Stimulated activated CD4-positive, alpha-beta T cell treated with anti-CD3 and anti-CD28 coated beads, Interleukin-2, amount 100 ng/mL, for 4 hours (primary cell): Measurements from ENCODE around the gene ARPP19.
"Not testable (repeated sequence)": the region's sequence is repeated elsewhere in the genome, so short reads cannot be mapped to it uniquely, and the experiment has no call there.

Experiments used
- DNase-seq: peaks from one replicate; pipeline ENCODE4 v3.0.0-alpha.2; 2020; ENCODE audit warnings: low read depth

Gene ARPP19

DNA sequence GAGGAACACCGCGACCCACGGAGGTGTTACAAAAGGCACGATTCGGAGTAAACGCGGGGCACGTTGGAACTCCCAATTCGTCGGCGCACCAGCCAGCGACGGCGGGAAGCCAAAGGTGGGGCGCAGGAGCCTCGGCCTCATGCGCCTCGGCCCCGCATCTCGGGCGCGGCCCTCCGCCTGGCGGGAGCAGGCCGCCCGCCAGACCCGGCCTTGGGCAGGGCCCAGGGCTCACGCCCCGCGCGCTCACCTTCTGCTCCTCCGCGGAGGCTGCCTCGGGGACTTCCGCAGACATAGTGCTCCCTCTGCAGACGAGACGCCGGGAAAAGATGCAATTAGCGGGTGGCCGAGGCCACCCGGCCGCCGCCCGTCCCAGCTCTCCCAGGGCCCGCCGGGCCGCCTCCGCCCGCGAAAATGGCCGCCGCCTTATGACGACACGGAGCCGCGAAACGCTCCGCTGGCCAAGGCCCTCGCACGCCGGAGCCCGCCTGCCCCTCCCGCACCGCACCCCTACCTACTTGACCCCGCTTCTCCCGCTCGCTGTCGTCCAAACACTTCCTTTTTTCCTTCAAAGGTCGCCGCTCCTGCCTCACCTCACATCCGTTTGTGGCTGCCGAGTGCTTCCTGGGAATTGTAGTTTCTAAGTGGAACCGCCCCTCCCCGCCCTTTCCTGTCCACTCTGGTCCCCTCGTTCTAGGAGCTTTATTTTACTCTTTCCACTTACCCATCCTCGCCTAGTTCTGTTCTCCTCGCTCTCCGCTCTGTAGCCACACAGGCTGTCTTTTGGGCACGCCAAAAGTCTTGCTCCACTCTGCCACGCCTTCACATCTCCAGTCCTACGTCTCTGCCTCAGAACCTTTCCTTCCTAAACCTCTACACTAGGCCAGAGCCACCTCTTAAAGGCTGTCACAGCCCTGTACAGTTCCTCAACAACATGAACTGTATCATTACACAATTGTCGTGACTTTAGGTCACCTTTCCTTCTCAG, at the start of gene ARPP19:
TSS of gene ARPP19 (minus strand) at position 430 of the 985 bp plus-strand sequence. CDS start at position 292, 138 bp downstream.
- peak; percentile 64 for DNase-seq

GRCh38 chr15:52617026-52617425, 48.2 kb upstream of the ARPP19 start:
- DNase-seq = no peak

- no peak for DNase-seq
Observed at GRCh38 chr15:52615302-52615701, 46.5 kb upstream of the ARPP19 start.

DNA sequence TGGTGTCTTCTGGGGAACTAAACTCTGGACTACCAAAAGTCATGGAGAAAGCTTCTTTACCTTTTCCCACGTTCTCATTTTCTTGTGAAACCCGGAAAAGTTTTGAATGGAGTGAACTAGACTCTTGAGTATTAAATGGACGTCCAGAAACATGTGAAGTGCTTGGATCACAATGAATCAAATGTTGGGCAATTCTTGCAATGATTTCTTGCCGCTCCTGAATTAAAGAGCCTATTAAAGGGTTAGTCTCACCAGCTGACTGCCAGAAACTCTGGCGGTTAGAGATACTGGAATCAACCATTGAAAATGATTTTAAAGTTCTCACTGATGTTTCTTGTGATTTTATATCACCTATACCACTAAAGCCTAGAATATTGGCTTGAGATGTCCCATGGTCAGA, 40.8 kb upstream of the ARPP19 start:
- no peak for DNase-seq

- DNase-seq = no peak
Observed at GRCh38 chr15:52584414-52584813, 15.6 kb upstream of the ARPP19 start.

DNA sequence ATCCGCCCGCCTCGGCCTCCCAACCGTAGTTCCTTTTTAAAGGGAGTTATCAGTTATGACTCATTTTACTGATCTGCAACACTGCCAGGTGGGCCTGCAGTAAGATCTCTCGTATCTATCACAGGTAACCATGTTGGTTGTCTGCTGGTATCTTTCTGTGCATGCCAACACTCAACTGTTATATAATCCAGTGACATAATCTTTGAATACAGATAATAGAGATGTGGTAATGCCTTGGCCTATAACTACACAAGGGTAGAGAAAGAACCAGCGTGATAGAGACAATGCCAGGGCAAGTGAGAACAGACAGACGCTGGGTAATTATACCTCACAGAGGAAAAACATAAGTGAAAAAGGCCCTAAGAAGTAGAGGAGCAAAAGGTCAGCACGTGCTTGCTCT, 11.0 kb upstream of the ARPP19 start:
- no peak for DNase-seq

DNA sequence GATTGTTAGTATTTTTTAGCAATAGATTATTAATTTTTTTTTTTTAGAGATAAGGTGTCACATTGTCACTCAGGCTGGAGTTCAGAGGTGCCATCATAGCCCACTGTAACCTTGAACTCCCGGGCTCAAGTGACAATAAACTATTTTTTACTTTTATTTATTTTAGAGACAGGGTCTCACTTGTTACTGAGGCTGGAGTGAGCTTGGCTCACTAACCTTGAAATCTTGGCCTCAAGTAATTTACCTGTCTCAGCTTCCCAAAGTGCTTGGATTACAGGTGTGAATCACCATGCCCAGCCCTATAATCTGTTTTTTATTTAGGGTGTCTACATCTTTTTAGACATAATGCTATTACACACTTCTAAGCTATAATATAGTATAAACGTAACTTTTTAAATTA, 7.9 kb upstream of the ARPP19 start:
- DNase-seq = no peak

DNA sequence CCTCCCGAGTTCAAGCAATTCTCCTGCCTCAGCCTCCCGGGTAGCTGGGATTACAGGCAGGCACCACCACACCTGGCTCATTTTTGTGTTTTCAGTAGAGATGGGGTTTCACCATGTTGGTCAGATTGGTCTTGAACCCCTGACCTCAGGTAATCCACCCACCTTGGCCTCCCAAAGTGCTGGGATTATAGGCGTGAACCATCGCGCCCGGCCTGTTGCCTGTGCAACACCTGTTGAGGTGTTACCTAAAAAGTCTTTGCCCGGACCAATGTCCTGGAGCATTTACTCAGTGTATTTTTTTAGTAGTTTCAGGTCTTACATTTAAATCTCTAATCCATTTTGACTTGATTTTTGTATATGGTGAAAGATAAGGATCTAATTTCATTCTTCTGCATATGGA, 6.7 kb upstream of the ARPP19 start:
- not testable (repeated sequence) for DNase-seq

- no peak for DNase-seq
Observed at GRCh38 chr15:52575072-52575471, 6.2 kb upstream of the ARPP19 start.

DNA sequence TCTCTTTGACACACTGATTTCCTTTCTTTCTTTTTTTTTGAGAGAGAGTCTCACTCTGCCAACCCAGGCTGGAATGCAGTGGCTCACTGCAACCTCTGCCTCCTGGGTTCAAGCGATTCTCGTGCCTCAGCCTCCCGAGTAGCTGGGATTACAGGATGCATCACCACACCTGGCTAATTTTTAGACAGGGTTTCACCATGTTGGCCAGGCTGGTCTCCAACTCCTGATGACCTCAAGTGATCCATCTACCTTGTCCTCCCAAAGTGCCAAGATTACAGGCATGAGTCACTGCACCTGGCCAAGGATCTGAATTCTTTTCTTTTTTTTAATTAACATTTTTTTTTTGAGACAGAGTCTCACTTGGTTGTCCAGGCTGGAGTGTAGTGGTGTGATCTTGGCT, 5.8 kb upstream of the ARPP19 start:
- not testable (repeated sequence) for DNase-seq

GRCh38 chr15:52567871-52568600, 794 bp downstream of the ARPP19 start:
- peak; percentile 26 for DNase-seq

DNA sequence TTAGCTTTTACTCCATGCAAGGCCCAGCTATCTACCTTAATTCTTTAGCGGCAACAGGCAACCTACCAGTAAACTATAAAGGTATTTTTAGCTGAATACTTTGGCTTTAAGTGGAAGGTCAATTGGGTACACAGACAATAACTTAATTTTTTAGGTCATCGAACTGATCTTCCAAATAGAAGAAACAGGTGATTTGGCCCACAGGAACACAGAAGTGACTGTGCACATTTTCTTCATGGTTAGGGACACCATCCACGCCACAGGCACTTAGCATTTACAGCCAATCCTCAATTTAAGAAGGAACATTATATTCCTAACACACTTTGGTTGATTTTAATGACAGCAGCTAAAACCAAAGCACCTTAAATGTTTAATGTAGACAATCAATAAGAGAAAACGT, 1.9 kb downstream of the ARPP19 start:
- no peak for DNase-seq

DNA sequence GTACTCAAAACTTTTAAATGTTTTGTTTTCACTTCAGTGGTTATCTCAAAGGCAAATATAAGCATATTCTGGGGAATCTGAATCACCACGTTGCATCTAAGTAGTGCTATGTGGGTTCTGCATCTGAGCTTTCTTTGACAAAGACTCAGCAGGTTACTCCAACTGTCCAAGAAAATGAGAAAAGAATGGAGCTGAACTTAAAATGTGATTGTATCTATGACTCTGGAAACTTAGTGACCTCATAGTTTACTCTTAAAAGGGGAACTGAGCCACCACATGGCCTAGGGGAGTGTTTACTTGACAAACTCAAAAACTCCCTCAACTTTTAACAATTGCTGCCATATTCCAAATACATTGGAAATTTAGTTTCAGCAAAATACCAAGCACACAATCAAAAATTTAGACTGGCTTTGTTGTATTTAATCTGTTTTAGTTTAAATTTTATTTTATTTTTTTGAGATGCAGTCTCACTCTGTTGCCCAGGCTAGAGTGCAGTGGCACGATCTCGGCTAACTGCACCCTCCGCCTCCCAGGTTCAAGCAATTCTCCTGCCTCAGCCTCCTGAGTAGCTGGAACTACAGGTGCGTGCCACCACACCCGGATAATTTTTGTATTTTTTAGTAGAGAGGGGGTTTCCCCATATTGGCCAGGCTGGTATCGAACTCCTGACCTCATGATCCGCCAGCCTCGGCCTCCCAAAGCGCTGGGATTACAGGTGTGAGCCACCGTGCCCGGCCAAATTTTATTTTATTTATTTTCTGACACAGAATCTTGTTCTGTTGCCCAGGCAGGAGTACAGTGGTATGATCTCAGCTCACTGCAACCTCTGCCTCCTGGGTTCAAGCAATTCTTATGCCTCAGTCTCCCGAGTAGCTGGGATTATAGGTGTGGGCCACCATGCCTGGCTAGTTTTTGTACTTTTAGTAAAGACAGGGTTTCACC, 3.1 kb downstream of the ARPP19 start:
- not testable (repeated sequence) for DNase-seq

DNA sequence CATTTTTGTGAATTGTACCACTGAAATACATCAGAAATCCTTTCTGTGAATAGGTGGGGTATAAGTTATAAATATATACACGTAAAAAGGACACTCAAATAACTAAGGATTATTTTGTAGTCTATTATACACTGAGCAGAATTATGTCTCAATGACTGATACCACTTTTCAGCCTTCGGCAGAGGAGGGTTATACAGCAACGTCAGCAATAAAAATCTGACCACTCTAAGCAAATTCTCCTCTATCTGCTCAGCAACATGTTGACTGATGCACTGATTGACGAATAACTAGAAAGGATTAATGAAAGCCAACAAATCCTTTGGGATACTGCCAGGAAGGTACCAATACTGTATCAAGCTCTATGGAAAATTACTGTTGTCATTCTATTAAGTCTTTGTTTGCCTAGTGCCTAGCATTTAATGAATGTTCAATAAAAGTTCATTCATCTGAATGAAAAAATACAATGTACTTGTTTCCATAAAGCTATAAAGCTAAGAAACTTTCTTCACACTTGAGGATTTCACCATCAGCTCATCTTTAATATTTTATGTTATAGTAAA, 5.2 kb downstream of the ARPP19 start:
- DNase-seq = no peak

DNA sequence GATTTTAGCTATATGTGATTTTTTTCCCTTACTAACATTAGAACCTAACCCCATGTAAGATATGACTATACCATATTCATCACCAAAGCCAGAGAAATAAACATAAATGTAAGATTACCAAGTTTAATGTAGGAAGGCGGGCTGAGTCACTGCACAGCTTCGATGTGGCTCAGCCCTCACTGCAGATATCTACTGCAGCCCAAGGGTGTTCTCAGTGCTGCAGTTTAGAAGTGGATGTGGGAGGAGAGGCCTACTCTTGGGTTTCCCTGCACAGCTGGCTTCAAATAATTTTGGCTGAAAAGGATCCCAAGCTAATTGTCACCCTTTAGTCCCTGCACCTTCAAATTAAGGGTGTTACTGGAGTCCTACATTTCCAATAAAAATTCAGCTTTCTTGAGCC, 9.3 kb downstream of the ARPP19 start:
- peak; percentile 16 for DNase-seq

DNA sequence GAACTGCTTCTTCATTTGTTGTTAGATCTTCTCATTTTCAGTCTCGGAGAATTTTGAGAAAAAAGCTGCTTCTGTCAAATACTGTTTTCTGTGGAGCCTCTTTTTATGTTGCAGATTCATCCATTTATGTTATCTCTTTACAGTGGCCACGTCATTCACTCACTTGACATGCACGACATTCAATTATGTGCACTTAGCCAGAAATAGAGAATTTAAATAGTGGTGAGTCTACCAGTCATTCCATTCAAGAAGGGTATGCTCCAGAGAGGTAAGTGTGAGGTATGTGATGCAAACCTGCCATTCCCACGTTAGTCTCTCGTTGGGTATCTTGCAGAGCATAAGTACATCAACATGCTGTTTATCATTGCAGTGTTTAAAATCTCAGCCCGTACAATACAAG, 9.8 kb downstream of the ARPP19 start:
- no peak for DNase-seq

- peak; percentile 26 for DNase-seq
Observed at GRCh38 chr15:52558196-52558595, 10.6 kb downstream of the ARPP19 start.

- no peak for DNase-seq
Observed at GRCh38 chr15:52557274-52557641, 11.6 kb downstream of the ARPP19 start.

GRCh38 chr15:52556524-52557273, 12.1 kb downstream of the ARPP19 start:
- no peak for DNase-seq

DNA sequence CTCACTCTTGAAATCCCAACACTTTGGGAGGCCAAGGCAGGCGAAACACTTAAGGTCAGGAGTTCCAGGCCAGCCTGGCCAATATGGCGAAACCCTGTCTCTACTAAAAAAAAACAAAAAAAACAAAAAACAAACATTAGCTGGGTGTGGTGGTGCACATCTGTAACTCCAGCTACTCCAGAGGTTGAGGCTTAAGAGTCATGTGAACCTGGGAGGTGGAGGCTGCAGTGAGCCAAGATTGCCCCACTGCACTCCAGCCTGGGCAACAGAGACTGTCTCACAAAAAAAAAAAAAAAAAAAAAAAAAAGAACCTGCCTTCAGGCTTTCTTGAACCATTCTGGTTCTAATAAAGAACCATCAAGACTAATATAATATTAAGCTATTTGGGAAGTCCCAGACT, 16.5 kb downstream of the ARPP19 start:
- DNase-seq = no peak

- DNase-seq = no peak
Observed at GRCh38 chr15:52551762-52552161, 17.1 kb downstream of the ARPP19 start.
